ENCODE measurements around the gene GDA.
"Not testable (repeated sequence)": the region's sequence is repeated elsewhere in the genome, so short reads cannot be mapped to it uniquely, and the experiment has no call there.

Gene GDA

GRCh38 chr9:72289401-72289800, 140.2 kb downstream of the GDA start:
- no peak for DNase-seq
- H3K4me2 ChIP-seq (ENCODE audit: low read length, poor library complexity, severe bottlenecking) = no peak overlapping the region
- no peak overlapping the region for H3K9ac ChIP-seq (ENCODE audit: low read length)
- H3K4me1 ChIP-seq (ENCODE audit: control insufficient read depth, insufficient read depth, low read depth, low read length) = peaks cover 3% of the 10 kb centered on the region
- no peaks in the 10 kb centered on the region for H3K27me3 ChIP-seq (ENCODE audit: control insufficient read depth in 1 of 2, insufficient read depth in 1 of 2, low read length in 2 of 2)
- H3K4ac ChIP-seq (ENCODE audit: low read depth in 1 of 2, low read length in 2 of 2) = no peak overlapping the region
- no peak overlapping the region for H3K23ac ChIP-seq (ENCODE audit: low read length in 2 of 2)
- H3K36me3 ChIP-seq (ENCODE audit: control insufficient read depth in 1 of 2, insufficient read depth in 2 of 2, low read depth in 1 of 2, low read length in 2 of 2) = no peaks in the 10 kb centered on the region
- H4K8ac ChIP-seq (ENCODE audit: low read length) = no peak overlapping the region
- no peak overlapping the region for H2AFZ ChIP-seq (ENCODE audit: low read depth, low read length)
- H2BK15ac ChIP-seq (ENCODE audit: low read depth, poor library complexity, severe bottlenecking) = no peak overlapping the region
- WGBS = 61% methylated on average over 2 of the region's 2 CpGs
- H3K79me1 ChIP-seq (replicated peaks; ENCODE audit: low read length, poor library complexity, severe bottlenecking) = no peaks in the 10 kb centered on the region
- no peak overlapping the region for H4K91ac ChIP-seq (ENCODE audit: low read length)
- no peak overlapping the region for H3K4me3 ChIP-seq (ENCODE audit: insufficient read depth in 1 of 2, low read depth in 1 of 2, low read length in 2 of 2)
- no peak overlapping the region for H2BK5ac ChIP-seq (ENCODE audit: low read depth, low read length, poor library complexity, severe bottlenecking)
- H3K18ac ChIP-seq (ENCODE audit: low read depth in 1 of 2, low read length in 2 of 2) = no peak overlapping the region
- H3K14ac ChIP-seq (ENCODE audit: low read length in 2 of 2) = no peak overlapping the region
- H3K27ac ChIP-seq (ENCODE audit: low read length, poor library complexity, severe bottlenecking) = no peak overlapping the region
- H2AK5ac ChIP-seq (ENCODE audit: low read length, severe bottlenecking) = no peak overlapping the region
- no peaks in the 10 kb centered on the region for H3K9me3 ChIP-seq (ENCODE audit: control insufficient read depth, low read length)
- no peak overlapping the region for H2BK12ac ChIP-seq (ENCODE audit: low read length in 2 of 2)
- H2BK120ac ChIP-seq (ENCODE audit: low read depth, low read length) = no peak overlapping the region

DNA sequence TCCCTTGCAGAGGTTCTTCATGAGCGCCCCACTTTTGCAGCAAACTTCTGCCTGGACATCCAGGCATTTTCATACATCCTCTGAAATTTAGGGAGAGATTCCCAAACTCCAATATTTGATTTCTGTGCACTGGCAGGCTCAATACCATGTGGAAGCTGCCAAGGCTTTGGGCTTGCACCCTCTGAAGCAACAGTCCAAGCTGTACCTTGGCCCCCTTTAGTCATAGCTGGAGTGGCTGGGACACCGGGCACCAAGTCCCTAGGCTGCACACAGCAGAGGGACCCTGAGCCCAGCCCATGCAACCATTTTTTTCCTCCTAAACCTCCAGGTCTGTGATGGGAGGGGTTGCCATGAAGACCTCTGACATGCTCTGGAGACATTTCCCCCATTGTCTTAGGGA, 141.1 kb downstream of the GDA start:
- Histone ChIP-seq H3K18ac (ENCODE audit: low read depth in 1 of 2, low read length in 2 of 2) (no peak overlapping the region), H3K79me1 (replicated peaks; ENCODE audit: low read length, poor library complexity, severe bottlenecking) (no peaks in the 10 kb centered on the region), H3K27me3 (ENCODE audit: control insufficient read depth in 1 of 2, insufficient read depth in 1 of 2, low read length in 2 of 2) (no peaks in the 10 kb centered on the region), H2BK12ac (ENCODE audit: low read length in 2 of 2) (no peak overlapping the region), H3K4me1 (ENCODE audit: control insufficient read depth, insufficient read depth, low read depth, low read length) (peaks cover 7% of the 10 kb centered on the region), H2BK5ac (ENCODE audit: low read depth, low read length, poor library complexity, severe bottlenecking) (no peak overlapping the region), H3K14ac (ENCODE audit: low read length in 2 of 2) (no peak overlapping the region), H2BK15ac (ENCODE audit: low read depth, poor library complexity, severe bottlenecking) (no peak overlapping the region), H3K27ac (ENCODE audit: low read length, poor library complexity, severe bottlenecking) (no peak overlapping the region), H3K9ac (ENCODE audit: low read length) (no peak overlapping the region), H3K36me3 (ENCODE audit: control insufficient read depth in 1 of 2, insufficient read depth in 2 of 2, low read depth in 1 of 2, low read length in 2 of 2) (no peaks in the 10 kb centered on the region), H3K4me3 (ENCODE audit: insufficient read depth in 1 of 2, low read depth in 1 of 2, low read length in 2 of 2) (no peak overlapping the region), H3K4me2 (ENCODE audit: low read length, poor library complexity, severe bottlenecking) (no peak overlapping the region), H4K91ac (ENCODE audit: low read length) (no peak overlapping the region), H3K23ac (ENCODE audit: low read length in 2 of 2) (no peak overlapping the region), H2AFZ (ENCODE audit: low read depth, low read length) (no peak overlapping the region), H4K8ac (ENCODE audit: low read length) (no peak overlapping the region), H3K9me3 (ENCODE audit: control insufficient read depth, low read length) (no peaks in the 10 kb centered on the region), H3K4ac (ENCODE audit: low read depth in 1 of 2, low read length in 2 of 2) (no peak overlapping the region), H2AK5ac (ENCODE audit: low read length, severe bottlenecking) (no peak overlapping the region), H2BK120ac (ENCODE audit: low read depth, low read length) (no peak overlapping the region)
- 89% methylated on average over 2 of the region's 2 CpGs for WGBS
- no peak for DNase-seq

DNA sequence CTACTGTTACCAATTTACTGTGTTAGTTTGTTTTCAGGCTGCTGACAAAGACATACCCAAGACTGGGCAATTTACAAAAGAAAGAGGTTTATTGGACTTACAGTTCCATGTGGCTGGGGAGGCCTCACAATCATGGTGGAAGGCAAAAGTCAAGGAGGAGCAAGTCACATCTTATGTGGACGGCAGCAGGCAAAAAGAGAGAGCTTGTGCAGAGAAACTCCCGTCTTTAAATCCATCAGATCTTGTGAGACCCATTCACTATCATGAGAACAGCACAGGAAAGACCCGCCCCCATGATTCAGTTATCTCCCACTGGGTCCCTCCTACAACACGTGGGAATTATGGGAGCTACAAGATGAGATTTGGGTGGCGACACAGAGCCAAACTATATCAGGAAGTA, 142.3 kb downstream of the GDA start:
- H3K4me3 ChIP-seq (ENCODE audit: insufficient read depth in 1 of 2, low read depth in 1 of 2, low read length in 2 of 2); H4K8ac ChIP-seq (ENCODE audit: low read length); H3K14ac ChIP-seq (ENCODE audit: low read length in 2 of 2); H3K27ac ChIP-seq (ENCODE audit: low read length, poor library complexity, severe bottlenecking); DNase-seq; H3K4ac ChIP-seq (ENCODE audit: low read depth in 1 of 2, low read length in 2 of 2); H2BK120ac ChIP-seq (ENCODE audit: low read depth, low read length); H3K9me3 ChIP-seq (ENCODE audit: control insufficient read depth, low read length); H3K79me1 ChIP-seq (replicated peaks; ENCODE audit: low read length, poor library complexity, severe bottlenecking); H2BK12ac ChIP-seq (ENCODE audit: low read length in 2 of 2); H3K36me3 ChIP-seq (ENCODE audit: control insufficient read depth in 1 of 2, insufficient read depth in 2 of 2, low read depth in 1 of 2, low read length in 2 of 2); H4K91ac ChIP-seq (ENCODE audit: low read length); H3K18ac ChIP-seq (ENCODE audit: low read depth in 1 of 2, low read length in 2 of 2); H2BK5ac ChIP-seq (ENCODE audit: low read depth, low read length, poor library complexity, severe bottlenecking); H3K4me2 ChIP-seq (ENCODE audit: low read length, poor library complexity, severe bottlenecking); H3K27me3 ChIP-seq (ENCODE audit: control insufficient read depth in 1 of 2, insufficient read depth in 1 of 2, low read length in 2 of 2); H3K23ac ChIP-seq (ENCODE audit: low read length in 2 of 2); H2AK5ac ChIP-seq (ENCODE audit: low read length, severe bottlenecking); H3K9ac ChIP-seq (ENCODE audit: low read length); H2BK15ac ChIP-seq (ENCODE audit: low read depth, poor library complexity, severe bottlenecking); H2AFZ ChIP-seq (ENCODE audit: low read depth, low read length): not testable (repeated sequence)
- WGBS = 100% methylated on average over 1 of the region's 5 CpGs
- H3K4me1 ChIP-seq (ENCODE audit: control insufficient read depth, insufficient read depth, low read depth, low read length) = peaks cover 12% of the 10 kb centered on the region

- H3K23ac ChIP-seq (ENCODE audit: low read length in 2 of 2) = no peak overlapping the region
- H3K36me3 ChIP-seq (ENCODE audit: control insufficient read depth in 1 of 2, insufficient read depth in 2 of 2, low read depth in 1 of 2, low read length in 2 of 2) = no peaks in the 10 kb centered on the region
- H2AFZ ChIP-seq (ENCODE audit: low read depth, low read length) = no peak overlapping the region
- H3K4me1 ChIP-seq (ENCODE audit: control insufficient read depth, insufficient read depth, low read depth, low read length) = peaks cover 12% of the 10 kb centered on the region
- no peaks in the 10 kb centered on the region for H3K27me3 ChIP-seq (ENCODE audit: control insufficient read depth in 1 of 2, insufficient read depth in 1 of 2, low read length in 2 of 2)
- no peak overlapping the region for H3K18ac ChIP-seq (ENCODE audit: low read depth in 1 of 2, low read length in 2 of 2)
- no peak overlapping the region for H2BK12ac ChIP-seq (ENCODE audit: low read length in 2 of 2)
- WGBS = 33% methylated on average over 1 of the region's 2 CpGs
- H2AK5ac ChIP-seq (ENCODE audit: low read length, severe bottlenecking) = no peak overlapping the region
- H3K4me2 ChIP-seq (ENCODE audit: low read length, poor library complexity, severe bottlenecking) = no peak overlapping the region
- no peak overlapping the region for H3K4me3 ChIP-seq (ENCODE audit: insufficient read depth in 1 of 2, low read depth in 1 of 2, low read length in 2 of 2)
- peak overlapping the region; percentile 72 for H3K27ac ChIP-seq (ENCODE audit: low read length, poor library complexity, severe bottlenecking)
- no peak overlapping the region for H3K14ac ChIP-seq (ENCODE audit: low read length in 2 of 2)
- H3K79me1 ChIP-seq (replicated peaks; ENCODE audit: low read length, poor library complexity, severe bottlenecking) = no peaks in the 10 kb centered on the region
- DNase-seq = peak; percentile 70
- H3K9ac ChIP-seq (ENCODE audit: low read length) = peak overlapping the region; percentile 50
- no peak overlapping the region for H2BK15ac ChIP-seq (ENCODE audit: low read depth, poor library complexity, severe bottlenecking)
- no peak overlapping the region for H2BK5ac ChIP-seq (ENCODE audit: low read depth, low read length, poor library complexity, severe bottlenecking)
- no peak overlapping the region for H4K8ac ChIP-seq (ENCODE audit: low read length)
- H3K9me3 ChIP-seq (ENCODE audit: control insufficient read depth, low read length) = no peaks in the 10 kb centered on the region
- H3K4ac ChIP-seq (ENCODE audit: low read depth in 1 of 2, low read length in 2 of 2) = no peak overlapping the region
- H2BK120ac ChIP-seq (ENCODE audit: low read depth, low read length) = no peak overlapping the region
- no peak overlapping the region for H4K91ac ChIP-seq (ENCODE audit: low read length)
These were observed 143.0 kb downstream of the GDA start for GRCh38 chr9:72292256-72292682.
